WI38 (cell line): Measurements from ENCODE around the gene LUZP2.

Source experiments
- H3K4me3 ChIP-seq: 2 replicates; pipeline ENCODE4 v1.5.1; 2011; ENCODE audit warnings: low read depth, mild to moderate bottlenecking, control low read depth, low read length
- CTCF ChIP-seq: IDR thresholded peaks from 2 replicates; pipeline ENCODE4 v1.5.1; 2012; ENCODE audit warnings: low read depth, mild to moderate bottlenecking, control low read depth, low read length

The LUZP2 gene

GRCh38 chr11:24759742-24760141 is 262.9 kb downstream of the LUZP2 start:
- no peak overlapping the region for H3K4me3 ChIP-seq
- TF ChIP-seq CTCF, result no peak

DNA sequence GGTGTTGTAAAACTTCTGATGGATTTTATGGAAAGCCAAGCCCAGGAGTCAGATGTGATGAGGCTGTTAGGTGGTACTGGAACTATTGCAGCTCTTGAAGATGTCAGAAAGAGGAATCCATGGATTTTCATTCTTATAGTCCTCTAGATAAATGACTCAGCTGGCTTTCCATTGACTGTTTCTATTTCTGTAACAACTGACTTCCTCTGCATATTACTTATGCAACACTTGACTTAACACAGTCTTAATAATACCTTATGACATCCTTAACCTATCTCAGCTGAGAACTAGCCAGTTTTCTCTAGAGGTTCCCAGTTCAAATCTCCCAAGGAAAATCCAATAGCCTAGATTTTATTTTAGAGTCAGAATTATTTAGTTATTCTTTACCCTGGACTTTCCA is 263.8 kb downstream of the LUZP2 start:
- no peak for TF ChIP-seq CTCF
- no peak overlapping the region for H3K4me3 ChIP-seq

DNA sequence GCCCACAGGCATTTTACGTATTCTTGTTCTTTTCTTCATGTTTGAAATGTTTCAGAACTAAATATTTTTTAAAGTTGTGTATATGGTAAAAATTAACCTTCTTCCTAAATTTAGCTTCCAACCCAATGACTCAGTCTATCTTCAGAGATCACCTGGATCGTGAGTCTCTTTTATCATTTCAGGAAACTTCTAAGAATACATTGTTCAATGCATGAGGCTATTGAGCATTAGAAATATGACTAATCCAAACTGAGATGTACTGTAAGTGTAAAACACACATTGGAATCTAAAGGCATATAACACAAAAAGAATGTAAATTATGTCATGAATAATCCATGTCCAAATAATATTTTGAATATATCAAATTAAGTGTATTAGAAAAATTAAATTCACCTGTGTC is 265.2 kb downstream of the LUZP2 start:
- H3K4me3 ChIP-seq, result no peak overlapping the region
- TF ChIP-seq CTCF, result no peak

- TF ChIP-seq CTCF, result no peak
Observed at GRCh38 chr11:24767411-24767810, 270.6 kb downstream of the LUZP2 start.

GRCh38 chr11:24773322-24773721 is 276.5 kb downstream of the LUZP2 start:
- H3K4me3 ChIP-seq, result no peak overlapping the region
- TF ChIP-seq CTCF, result no peak

More at GRCh38 chr11:24767411-24767810, 270.6 kb downstream of the LUZP2 start:
- H3K4me3 ChIP-seq, result no peak overlapping the region

DNA sequence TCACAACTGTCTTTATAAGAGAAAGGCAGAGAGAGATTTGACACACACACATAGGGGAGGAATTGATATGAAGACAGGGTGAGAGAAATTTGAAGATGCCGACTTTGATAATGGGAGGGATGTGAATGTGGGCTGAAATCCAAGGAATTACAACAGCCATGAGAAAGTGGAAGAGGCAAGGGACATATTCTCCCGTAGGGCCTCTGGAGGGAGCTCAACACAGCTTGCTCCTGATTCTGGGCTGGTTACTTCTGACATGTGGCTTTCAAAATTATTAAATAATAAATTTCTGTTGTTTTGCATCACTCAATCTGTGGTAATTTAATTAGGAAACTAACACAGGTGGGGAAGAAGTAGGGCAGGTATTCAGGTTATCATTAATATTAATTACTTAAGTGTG is 282.9 kb downstream of the LUZP2 start:
- TF ChIP-seq CTCF, result no peak
- H3K4me3 ChIP-seq, result no peak overlapping the region

GRCh38 chr11:24781288-24781687 is 284.4 kb downstream of the LUZP2 start:
- no peak for TF ChIP-seq CTCF
- no peak overlapping the region for H3K4me3 ChIP-seq

DNA sequence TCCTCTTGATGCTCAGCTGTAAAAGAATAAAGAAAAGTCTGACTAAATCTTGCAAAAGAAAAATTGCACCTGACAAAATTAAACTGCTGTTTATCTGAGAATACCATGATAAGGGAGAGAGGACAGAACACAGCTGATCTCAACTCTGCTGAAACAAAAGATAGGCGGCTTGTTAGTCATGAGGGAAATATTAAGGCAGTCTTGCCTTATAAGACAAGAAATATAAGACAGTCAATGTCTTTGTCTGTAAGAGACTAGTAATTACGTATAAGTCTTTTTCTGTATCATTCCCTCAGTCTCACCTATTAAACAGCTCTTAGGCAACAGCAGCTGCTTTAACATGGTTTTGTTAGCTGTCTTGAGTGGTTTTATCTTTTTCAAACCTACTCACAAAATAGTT is 296.6 kb downstream of the LUZP2 start:
- no peak overlapping the region for H3K4me3 ChIP-seq
- TF ChIP-seq CTCF, result no peak
